A673 (cell line): Measurements from ENCODE around the gene HOXC6. TPM values are rescaled to one million over a fixed set of nuclear protein-coding genes. Genes with fewer than 3 reads are reported as not detected.

ENCODE experiments used
- BruUV-seq: library from RNA; stranded (reverse); fragments of 400-500 nt; replicated peaks from 2 replicates; lab custom pipeline; 2021; lab: Mats Ljungman, UMichigan
- CTCF ChIA-PET: fragments of 300-600 bp; sonication (Branson Sonifier 250); formaldehyde crosslinking; loops from one replicate; lab custom pipeline; 2022; ENCODE audit warnings: antibody characterized with exemption; lab: Charles Lee
- POLR2A ChIA-PET: fragments of 300-600 bp; sonication (Branson Sonifier 250); formaldehyde crosslinking; loops from one replicate; lab custom pipeline; 2022; ENCODE audit warnings: antibody characterized with exemption; ENCODE audit not compliant: low non-redundant PET; lab: Charles Lee
- DNase-seq: peaks from one replicate; pipeline ENCODE4 v3.0.0-alpha.2; 2015; ENCODE audit warnings: low spot score
- H3K27ac ChIP-seq: fragments of 200-600 bp; sonication (generic); 2 replicates; pipeline ENCODE4 v1.5.1; 2016; ENCODE audit warnings: mixed run types, low read depth, mild to moderate bottlenecking, mixed read lengths, antibody characterized with exemption, low read length; ENCODE audit not compliant: poor library complexity, severe bottlenecking
- H3K27me3 ChIP-seq: fragments of 200-600 bp; sonication (generic); replicated peaks from 2 replicates; pipeline ENCODE4 v1.6.1; 2017; ENCODE audit warnings: mixed run types, low read depth, mild to moderate bottlenecking, mixed read lengths, antibody characterized with exemption, low read length; ENCODE audit not compliant: insufficient read depth, poor library complexity
- H3K36me3 ChIP-seq: fragments of 200-600 bp; sonication (generic); 2 replicates; pipeline ENCODE4 v1.6.1; 2016; ENCODE audit warnings: mixed run types, mild to moderate bottlenecking, mixed read lengths, antibody characterized with exemption, low read length; ENCODE audit not compliant: insufficient read depth, poor library complexity, severe bottlenecking
- H3K4me1 ChIP-seq: fragments of 200-600 bp; sonication (generic); 2 replicates; pipeline ENCODE4 v1.6.1; 2017; ENCODE audit warnings: mixed run types, mild to moderate bottlenecking, mixed read lengths, antibody characterized with exemption, low read length; ENCODE audit not compliant: insufficient read depth, poor library complexity, severe bottlenecking
- H3K4me3 ChIP-seq: fragments of 200-600 bp; sonication (generic); 2 replicates; pipeline ENCODE4 v1.5.1; 2016; ENCODE audit warnings: low read depth, mixed run types, mild to moderate bottlenecking, mixed read lengths, low read length; ENCODE audit not compliant: poor library complexity, severe bottlenecking
- H3K9me3 ChIP-seq: fragments of 200-600 bp; sonication (generic); 2 replicates; pipeline ENCODE4 v1.6.1; 2016; ENCODE audit warnings: mixed run types, low read depth, mild to moderate bottlenecking, mixed read lengths, antibody characterized with exemption, low read length; ENCODE audit not compliant: poor library complexity, severe bottlenecking
- CTCF ChIP-seq: fragments of 300-800, 200-600 bp; sonication (generic); conservative IDR thresholded peaks from 2 replicates; pipeline ENCODE4 v1.5.1; 2017; ENCODE audit warnings: low read depth, mild to moderate bottlenecking, antibody characterized with exemption, low read length, moderate library complexity, mixed read lengths
- EZH2 ChIP-seq: fragments of 200-600 bp; sonication (generic); IDR thresholded peaks from 2 replicates; pipeline ENCODE4 v1.6.1; 2017; ENCODE audit warnings: borderline replicate concordance, low read depth, mild to moderate bottlenecking, mixed read lengths, antibody characterized with exemption, low read length; ENCODE audit not compliant: poor library complexity, severe bottlenecking
- intact Hi-C: fragments of 100-400 bp; cut with micrococcal nuclease; formaldehyde crosslinking; loops from one replicate; pipeline ENCODE4 v1.10.0; 2022; ENCODE audit not compliant: unreplicated experiment
- total RNA-seq: library from RNA; stranded (reverse); gene quantifications from 2 replicates; pipeline ENCODE4 v1.2.3, GENCODE V29; 2021

HOXC6 gene
- total RNA-seq, 1 experiment from 2014 or later: 20.8 TPM

DNA sequence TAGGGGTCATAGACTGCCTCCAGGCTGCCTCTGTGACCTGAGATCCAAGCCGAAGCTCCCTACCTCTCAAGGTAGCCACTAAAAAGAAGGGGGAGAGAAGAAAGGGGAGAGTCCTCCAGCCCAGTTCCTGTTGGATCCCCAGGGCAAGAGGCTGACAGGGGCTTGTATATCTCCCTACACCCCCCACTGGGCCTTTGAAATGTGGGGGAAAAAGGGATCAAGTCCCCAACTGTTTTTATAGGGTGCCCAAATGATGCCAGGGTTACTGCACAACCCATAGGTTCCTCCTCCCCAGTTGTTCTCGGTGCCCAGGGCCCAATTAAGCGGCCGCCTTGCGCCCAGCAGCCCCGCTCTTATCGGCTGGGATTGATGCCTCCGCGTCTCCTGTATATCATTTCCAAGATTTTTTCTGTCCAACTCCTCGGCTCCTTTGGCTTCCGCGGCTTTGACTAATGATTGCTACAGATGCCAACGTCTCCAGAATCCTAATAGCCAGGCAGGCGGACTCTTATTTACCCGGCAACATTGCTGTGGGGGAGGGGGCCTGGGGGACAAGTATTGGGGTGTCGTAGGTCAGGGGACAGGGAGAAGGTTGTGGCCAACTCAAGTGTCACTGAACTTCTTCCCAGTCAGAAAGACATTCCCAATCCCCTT, 17.8 kb downstream of the HOXC6 start:
- DNase-seq: no peak
- ChIA-PET CTCF (no interaction called here), POLR2A (no interaction called here)
- no TSS peak for BruUV-seq
- Histone ChIP-seq H3K4me1 (no peaks in the 10 kb centered on the region), H3K9me3 (no peaks in the 10 kb centered on the region), H3K27me3 (no peaks in the 10 kb centered on the region), H3K27ac (no peak overlapping the region), H3K4me3 (no peak overlapping the region), H3K36me3 (no peaks in the 10 kb centered on the region)
- intact Hi-C loops: no loop called here
- no peak for TF ChIP-seq EZH2
- no peak for TF ChIP-seq CTCF

GRCh38 chr12:54046809-54047159, 18.5 kb downstream of the HOXC6 start:
- DNase-seq: no peak
- Histone ChIP-seq H3K4me3 (no peak overlapping the region), H3K4me1 (peaks cover 6% of the 10 kb centered on the region), H3K27me3 (no peaks in the 10 kb centered on the region), H3K36me3 (no peaks in the 10 kb centered on the region), H3K9me3 (no peaks in the 10 kb centered on the region), H3K27ac (no peak overlapping the region)
- no TSS peak for BruUV-seq
- TF ChIP-seq EZH2 (no peak), CTCF (no peak)
- intact Hi-C loops: no loop called here
- ChIA-PET POLR2A (no interaction called here), CTCF (no interaction called here)

- no TSS peak for BruUV-seq
- TF ChIP-seq CTCF (no peak), EZH2 (no peak)
- no peaks in the 10 kb centered on the region for H3K36me3 ChIP-seq
- intact Hi-C loops: no loop called here
- no peak overlapping the region for H3K27ac ChIP-seq
- DNase-seq: no peak
- peaks cover 10% of the 10 kb centered on the region for H3K4me1 ChIP-seq
- CTCF ChIA-PET: no interaction called here
- POLR2A ChIA-PET: interaction anchor here (0.6 kb wide), 1 partner anchor 289 kb away, joined by 4 read pairs; no protein-coding TSS in a partner anchor
- no peaks in the 10 kb centered on the region for H3K27me3 ChIP-seq
- H3K9me3 ChIP-seq: no peaks in the 10 kb centered on the region
- no peak overlapping the region for H3K4me3 ChIP-seq
Observed at GRCh38 chr12:54047160-54047963, 19.1 kb downstream of the HOXC6 start.
